ENCODE measurements around the gene ERVK3-1.

ERVK3-1 gene

GRCh38 chr19:58357481-58358145 is 52.4 kb downstream of the ERVK3-1 start:
- DNase-seq, result no peak

- DNase-seq, result peak in 22 of 58 donors; percentile 46 to 80 (median 58)
Observed at GRCh38 chr19:58361900-58362271, 56.7 kb downstream of the ERVK3-1 start.

- peak; percentile 50 to 98 (median 96) for DNase-seq
Observed at GRCh38 chr19:58362272-58362994, 57.3 kb downstream of the ERVK3-1 start, which contains the start of gene ZNF497. Gene ZNF497, minus strand, starts transcription at chr19:58362751. Its CDS starts 5,116 bp downstream, at chr19:58357635.

GRCh38 chr19:58364146-58364545 is 59.0 kb downstream of the ERVK3-1 start:
- no peak for DNase-seq

Data from anterior cingulate cortex (tissue), 58 donors.